Endothelial cell (in vitro differentiated cells): ENCODE results near the gene FBXO21. TPM values are rescaled to one million over a fixed set of nuclear protein-coding genes. Genes with fewer than 3 reads are reported as not detected.

Experiments
- DNase-seq: peaks from one replicate; pipeline ENCODE4 v3.0.0; 2021; ENCODE audit warnings: low spot score
- H3K27ac Mint-ChIP-seq: one replicate; pipeline ENCODE4 v1.8.0; 2021; ENCODE audit warnings: mixed read lengths, inconsistent platforms; ENCODE audit not compliant: unreplicated experiment
- H3K27me3 Mint-ChIP-seq: one replicate; pipeline ENCODE4 v1.8.0; 2021; ENCODE audit warnings: mild to moderate bottlenecking, moderate library complexity, mixed read lengths, inconsistent platforms; ENCODE audit not compliant: unreplicated experiment
- H3K36me3 Mint-ChIP-seq: one replicate; pipeline ENCODE4 v1.8.0; 2021; ENCODE audit warnings: mild to moderate bottlenecking, low read depth, mixed read lengths, inconsistent platforms; ENCODE audit not compliant: unreplicated experiment
- H3K4me1 Mint-ChIP-seq: one replicate; pipeline ENCODE4 v1.8.0; 2021; ENCODE audit warnings: mild to moderate bottlenecking, mixed read lengths, inconsistent platforms; ENCODE audit not compliant: unreplicated experiment
- H3K4me3 Mint-ChIP-seq: one replicate; pipeline ENCODE4 v1.8.0; 2021; ENCODE audit warnings: mild to moderate bottlenecking, mixed read lengths, inconsistent platforms; ENCODE audit not compliant: unreplicated experiment
- H3K9me3 Mint-ChIP-seq: one replicate; pipeline ENCODE4 v1.8.0; 2021; ENCODE audit warnings: mixed read lengths, inconsistent platforms; ENCODE audit not compliant: unreplicated experiment
- CTCF ChIP-seq: fragments of 200-600 bp; sonication (generic); IDR thresholded peaks from one replicate; pipeline ENCODE4 v1.5.0; 2021; ENCODE audit warnings: antibody characterized with exemption; ENCODE audit not compliant: unreplicated experiment
- total RNA-seq: library from RNA; stranded (reverse); fragmentation: NEBNext Ultra II Directional; extraction: Animal tissue kit (Norgen Biotek cat#: 25700); gene quantifications from one replicate; pipeline ENCODE4 v1.2.1, GENCODE V29; 2021; ENCODE audit not compliant: unreplicated experiment

FBXO21 gene
- total RNA-seq, 1 donor from 2014 or later = 44.7 TPM

DNA sequence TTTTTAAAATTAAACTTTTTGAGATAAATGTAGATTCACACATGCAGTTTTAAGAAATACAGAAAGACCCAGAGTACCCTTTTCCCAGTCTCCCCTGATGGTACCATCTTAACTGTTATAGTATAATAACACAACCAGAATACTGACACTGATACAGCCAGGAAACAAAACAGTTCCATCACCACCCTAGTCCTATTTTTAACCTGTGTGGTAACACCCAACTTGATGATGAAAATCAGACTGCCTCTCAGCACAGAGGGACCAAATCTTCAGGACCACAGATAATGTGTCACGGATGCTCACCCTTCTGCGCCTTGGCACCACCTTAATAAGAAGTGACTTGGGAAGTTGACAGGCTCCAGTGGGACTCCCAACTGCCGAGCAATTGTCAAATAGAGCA is 18.1 kb downstream of the FBXO21 start:
- Mint-ChIP-seq H3K4me3 (no peak overlapping the region), H3K9me3 (no peaks in the 10 kb centered on the region), H3K27ac (no peak overlapping the region), H3K36me3 (peaks cover 31% of the 10 kb centered on the region), H3K4me1 (no peaks in the 10 kb centered on the region), H3K27me3 (no peaks in the 10 kb centered on the region)
- no peak for TF ChIP-seq CTCF
- no peak for DNase-seq

- no peak overlapping the region for H3K27ac Mint-ChIP-seq
- no peak overlapping the region for H3K4me3 Mint-ChIP-seq
- H3K4me1 Mint-ChIP-seq = no peaks in the 10 kb centered on the region
- peaks cover 32% of the 10 kb centered on the region for H3K36me3 Mint-ChIP-seq
- no peaks in the 10 kb centered on the region for H3K9me3 Mint-ChIP-seq
- no peak for DNase-seq
- no peaks in the 10 kb centered on the region for H3K27me3 Mint-ChIP-seq
- TF ChIP-seq CTCF = no peak
Measured at GRCh38 chr12:117171499-117172162, 18.6 kb downstream of the FBXO21 start.

- H3K9me3 Mint-ChIP-seq = no peaks in the 10 kb centered on the region
- no peak for TF ChIP-seq CTCF
- peaks cover 38% of the 10 kb centered on the region for H3K36me3 Mint-ChIP-seq
Measured at GRCh38 chr12:117169548-117169947, 20.7 kb downstream of the FBXO21 start.

GRCh38 chr12:117168976-117169375 is 21.3 kb downstream of the FBXO21 start:
- TF ChIP-seq CTCF = no peak
- no peak overlapping the region for H3K4me3 Mint-ChIP-seq

More at GRCh38 chr12:117169548-117169947, 20.7 kb downstream of the FBXO21 start:
- Mint-ChIP-seq H3K27me3 (peaks cover 3% of the 10 kb centered on the region), H3K4me3 (no peak overlapping the region), H3K27ac (no peak overlapping the region), H3K4me1 (no peaks in the 10 kb centered on the region)
- no peak for DNase-seq

GRCh38 chr12:117167769-117168168 is 22.5 kb downstream of the FBXO21 start:
- H3K27me3 Mint-ChIP-seq = peaks cover 3% of the 10 kb centered on the region
- H3K4me3 Mint-ChIP-seq = no peak overlapping the region
- H3K9me3 Mint-ChIP-seq = no peaks in the 10 kb centered on the region
- no peak overlapping the region for H3K27ac Mint-ChIP-seq
- no peaks in the 10 kb centered on the region for H3K4me1 Mint-ChIP-seq
- no peak for DNase-seq
- TF ChIP-seq CTCF = no peak
- H3K36me3 Mint-ChIP-seq = peaks cover 32% of the 10 kb centered on the region

More at GRCh38 chr12:117168976-117169375, 21.3 kb downstream of the FBXO21 start:
- Mint-ChIP-seq H3K4me1 (no peaks in the 10 kb centered on the region), H3K27me3 (peaks cover 3% of the 10 kb centered on the region), H3K9me3 (no peaks in the 10 kb centered on the region), H3K36me3 (peaks cover 32% of the 10 kb centered on the region), H3K27ac (no peak overlapping the region)
- no peak for DNase-seq
